PC-9 (cell line): ENCODE results near the gene CELF1.

ENCODE experiments used
- CTCF ChIP-seq: fragments of 200-600 bp; sonication (generic); conservative IDR thresholded peaks from 2 replicates; pipeline ENCODE4 v1.6.1; 2017; ENCODE audit warnings: mixed run types, antibody characterized with exemption, mild to moderate bottlenecking, moderate library complexity
- EZH2 ChIP-seq: fragments of 200-600 bp; sonication (generic); IDR thresholded peaks from 2 replicates; pipeline ENCODE4 v1.8.0; 2017; ENCODE audit warnings: antibody characterized with exemption, low read depth

GRCh38 chr11:47500121-47500520 lies 52.8 kb downstream of the CELF1 start:
- TF ChIP-seq EZH2 (no peak), CTCF (no peak)
